ENCODE results near the gene SIL1.
"Not testable (repeated sequence)": the region's sequence is repeated elsewhere in the genome, so short reads cannot be mapped to it uniquely, and the experiment has no call there.

DNA sequence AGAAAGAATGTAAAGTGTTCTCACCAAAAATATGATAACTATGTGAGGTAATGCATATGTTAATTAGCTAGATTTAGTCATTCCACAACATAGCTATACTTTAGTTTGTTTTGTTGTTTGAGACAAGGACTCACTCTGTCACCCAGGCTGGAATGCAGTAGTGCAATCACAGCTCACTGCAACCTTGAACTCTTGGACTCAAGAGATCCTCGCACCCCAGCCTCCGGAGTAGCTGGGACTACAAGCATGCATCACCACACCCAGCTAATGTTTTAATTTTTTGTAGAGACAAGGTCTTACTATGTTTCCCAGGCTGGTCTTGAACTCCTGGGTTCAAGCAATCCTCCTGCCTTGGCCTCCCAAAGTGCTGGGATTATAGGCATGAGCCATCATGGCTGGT, 124.2 kb downstream of the SIL1 start:
- TF ChIP-seq RBBP5 (IDR thresholded peaks at IDR 0.05; ENCODE audit: borderline replicate concordance, insufficient read depth, low read length, poor library complexity, severe bottlenecking); KLF1 (tag; IDR thresholded peaks at IDR 0.05); ZNF232 (CRISPR knock-in tag; IDR thresholded peaks at IDR 0.05); RAD21 (CRISPR knock-in tag; conservative IDR thresholded peaks at IDR 0.05 in 1 of 2, IDR thresholded peaks at IDR 0.05 in 1 of 2); SMARCB1 (IDR thresholded peaks at IDR 0.05; ENCODE audit: insufficient read length, low read depth); POLR2A (conservative IDR thresholded peaks at IDR 0.05); CHD2 (IDR thresholded peaks at IDR 0.05; ENCODE audit: low read depth, low read length): not testable (repeated sequence)
- TF ChIP-seq, protein P1, sequence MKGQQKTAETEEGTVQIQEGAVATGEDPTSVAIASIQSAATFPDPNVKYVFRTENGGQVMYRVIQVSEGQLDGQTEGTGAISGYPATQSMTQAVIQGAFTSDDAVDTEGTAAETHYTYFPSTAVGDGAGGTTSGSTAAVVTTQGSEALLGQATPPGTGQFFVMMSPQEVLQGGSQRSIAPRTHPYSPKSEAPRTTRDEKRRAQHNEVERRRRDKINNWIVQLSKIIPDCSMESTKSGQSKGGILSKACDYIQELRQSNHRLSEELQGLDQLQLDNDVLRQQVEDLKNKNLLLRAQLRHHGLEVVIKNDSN (CRISPR knock-in tag; IDR thresholded peaks at IDR 0.05): not testable (repeated sequence)
